ENCODE data around the gene IFNA4.
"Not testable (repeated sequence)": the region's sequence is repeated elsewhere in the genome, so short reads cannot be mapped to it uniquely, and the experiment has no call there.

DNA sequence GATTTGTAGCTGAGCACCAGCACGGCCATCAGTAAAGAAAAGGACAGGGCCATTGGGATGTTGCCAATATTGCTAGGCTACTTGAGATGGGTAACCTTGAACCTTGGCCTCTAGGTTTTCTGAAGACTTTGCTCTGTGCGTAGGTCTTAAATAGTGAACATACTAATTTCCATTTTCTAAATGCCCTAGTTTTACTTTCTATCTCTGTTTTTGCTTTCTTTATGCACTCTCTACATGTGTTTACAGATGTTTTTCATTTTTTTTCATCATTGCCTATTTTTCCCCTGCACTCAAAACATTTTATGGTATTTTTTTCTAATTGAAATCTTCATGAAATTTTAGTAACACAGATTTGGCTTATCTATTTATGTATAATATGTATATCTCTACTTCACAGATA lies 20.8 kb downstream of the IFNA4 start, which contains the start of gene IFNA21:
- TF ChIP-seq, protein P1, sequence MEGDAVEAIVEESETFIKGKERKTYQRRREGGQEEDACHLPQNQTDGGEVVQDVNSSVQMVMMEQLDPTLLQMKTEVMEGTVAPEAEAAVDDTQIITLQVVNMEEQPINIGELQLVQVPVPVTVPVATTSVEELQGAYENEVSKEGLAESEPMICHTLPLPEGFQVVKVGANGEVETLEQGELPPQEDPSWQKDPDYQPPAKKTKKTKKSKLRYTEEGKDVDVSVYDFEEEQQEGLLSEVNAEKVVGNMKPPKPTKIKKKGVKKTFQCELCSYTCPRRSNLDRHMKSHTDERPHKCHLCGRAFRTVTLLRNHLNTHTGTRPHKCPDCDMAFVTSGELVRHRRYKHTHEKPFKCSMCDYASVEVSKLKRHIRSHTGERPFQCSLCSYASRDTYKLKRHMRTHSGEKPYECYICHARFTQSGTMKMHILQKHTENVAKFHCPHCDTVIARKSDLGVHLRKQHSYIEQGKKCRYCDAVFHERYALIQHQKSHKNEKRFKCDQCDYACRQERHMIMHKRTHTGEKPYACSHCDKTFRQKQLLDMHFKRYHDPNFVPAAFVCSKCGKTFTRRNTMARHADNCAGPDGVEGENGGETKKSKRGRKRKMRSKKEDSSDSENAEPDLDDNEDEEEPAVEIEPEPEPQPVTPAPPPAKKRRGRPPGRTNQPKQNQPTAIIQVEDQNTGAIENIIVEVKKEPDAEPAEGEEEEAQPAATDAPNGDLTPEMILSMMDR (IDR thresholded peaks at IDR 0.05): not testable (repeated sequence)
- TF ChIP-seq POLR2A, POLR2AphosphoS5 (IDR thresholded peaks at IDR 0.05): not testable (repeated sequence)
